Measurements from ENCODE around the gene CSNK1D.

- TF ChIP-seq RELA (CRISPR knock-in tag; IDR thresholded peaks at IDR 0.05; ENCODE audit: borderline replicate concordance) (no peak), IRF2 (CRISPR knock-in tag; IDR thresholded peaks at IDR 0.05; ENCODE audit: borderline replicate concordance, low read depth) (no peak), ZNF121 (CRISPR knock-in tag; IDR thresholded peaks at IDR 0.05) (no peak), CTCF (IDR thresholded peaks at IDR 0.05) (no peak), CBFB (CRISPR knock-in tag; IDR thresholded peaks at IDR 0.05; ENCODE audit: low read depth) (no peak)
These were observed 37.4 kb upstream of the CSNK1D start for GRCh38 chr17:82310877-82311276.
